ENCODE data around the gene RPL22.

GRCh38 chr1:6244401-6245049 lies 45.1 kb upstream of the RPL22 start:
- TF ChIP-seq CTCF (IDR thresholded peaks at IDR 0.05; ENCODE audit: low read depth, low read length) (no peak), EZH2phosphoT487 (IDR thresholded peaks at IDR 0.05; ENCODE audit: low read depth) (no peak)

Data from OCI-LY3 (cell line).